GM23338 (cell line): ENCODE results near the gene ZMYND8.

Source experiments
- CREB1 ChIP-seq: fragments of 250-450 bp; sonication (Bioruptor Pico); IDR thresholded peaks from 2 replicates; pipeline ENCODE4 v1.5.0; 2020; ENCODE audit warnings: low read depth, mild to moderate bottlenecking, moderate library complexity
- EZH2 ChIP-seq: fragments of 200-600 bp; sonication (generic); IDR thresholded peaks from one replicate; pipeline ENCODE4 v1.8.0; 2017; ENCODE audit warnings: antibody characterized with exemption, mild to moderate bottlenecking, low read depth; ENCODE audit not compliant: unreplicated experiment
- JUNB ChIP-seq: IDR thresholded peaks from one replicate; pipeline ENCODE4 v1.6.1; 2016; ENCODE audit warnings: antibody characterized with exemption; ENCODE audit not compliant: unreplicated experiment
- POLR2AphosphoS5 ChIP-seq: IDR thresholded peaks from 2 replicates; pipeline ENCODE4 v1.6.1; 2016; ENCODE audit warnings: antibody characterized with exemption, low read depth
- ZNF331 ChIP-seq: fragments of 250-450 bp; sonication (Bioruptor Pico); IDR thresholded peaks from 2 replicates; pipeline ENCODE4 v1.5.0; 2020; ENCODE audit warnings: low read depth, mild to moderate bottlenecking, moderate library complexity
- TF ChIP-seq, protein P1 (sequence below), 2 experiments: fragments of 200-600 bp in 1 of 2; sonication (generic) in 1 of 2; conservative IDR thresholded peaks; 2 replicates each; pipeline versions ENCODE4 v1.5.1 to v1.6.1; 2016 to 2017; ENCODE audit warnings: antibody characterized with exemption in 2 of 2, low read depth in 2 of 2, mild to moderate bottlenecking in 2 of 2, moderate library complexity in 1 of 2

- TF ChIP-seq, protein P1, sequence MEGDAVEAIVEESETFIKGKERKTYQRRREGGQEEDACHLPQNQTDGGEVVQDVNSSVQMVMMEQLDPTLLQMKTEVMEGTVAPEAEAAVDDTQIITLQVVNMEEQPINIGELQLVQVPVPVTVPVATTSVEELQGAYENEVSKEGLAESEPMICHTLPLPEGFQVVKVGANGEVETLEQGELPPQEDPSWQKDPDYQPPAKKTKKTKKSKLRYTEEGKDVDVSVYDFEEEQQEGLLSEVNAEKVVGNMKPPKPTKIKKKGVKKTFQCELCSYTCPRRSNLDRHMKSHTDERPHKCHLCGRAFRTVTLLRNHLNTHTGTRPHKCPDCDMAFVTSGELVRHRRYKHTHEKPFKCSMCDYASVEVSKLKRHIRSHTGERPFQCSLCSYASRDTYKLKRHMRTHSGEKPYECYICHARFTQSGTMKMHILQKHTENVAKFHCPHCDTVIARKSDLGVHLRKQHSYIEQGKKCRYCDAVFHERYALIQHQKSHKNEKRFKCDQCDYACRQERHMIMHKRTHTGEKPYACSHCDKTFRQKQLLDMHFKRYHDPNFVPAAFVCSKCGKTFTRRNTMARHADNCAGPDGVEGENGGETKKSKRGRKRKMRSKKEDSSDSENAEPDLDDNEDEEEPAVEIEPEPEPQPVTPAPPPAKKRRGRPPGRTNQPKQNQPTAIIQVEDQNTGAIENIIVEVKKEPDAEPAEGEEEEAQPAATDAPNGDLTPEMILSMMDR (conservative IDR thresholded peaks at IDR 0.05; ENCODE audit: low read depth in 2 of 2): no peak
- no peak for TF ChIP-seq CREB1
- TF ChIP-seq ZNF331 (CRISPR knock-in tag): no peak
- no peak for TF ChIP-seq JUNB
- no peak for TF ChIP-seq POLR2AphosphoS5
- no peak for TF ChIP-seq EZH2
Measured at GRCh38 chr20:47258745-47259695, 97.5 kb downstream of the ZMYND8 start.
